ENCODE results near the gene CRHBP.
"Not testable (repeated sequence)": the region's sequence is repeated elsewhere in the genome, so short reads cannot be mapped to it uniquely, and the experiment has no call there.

The CRHBP gene

DNA sequence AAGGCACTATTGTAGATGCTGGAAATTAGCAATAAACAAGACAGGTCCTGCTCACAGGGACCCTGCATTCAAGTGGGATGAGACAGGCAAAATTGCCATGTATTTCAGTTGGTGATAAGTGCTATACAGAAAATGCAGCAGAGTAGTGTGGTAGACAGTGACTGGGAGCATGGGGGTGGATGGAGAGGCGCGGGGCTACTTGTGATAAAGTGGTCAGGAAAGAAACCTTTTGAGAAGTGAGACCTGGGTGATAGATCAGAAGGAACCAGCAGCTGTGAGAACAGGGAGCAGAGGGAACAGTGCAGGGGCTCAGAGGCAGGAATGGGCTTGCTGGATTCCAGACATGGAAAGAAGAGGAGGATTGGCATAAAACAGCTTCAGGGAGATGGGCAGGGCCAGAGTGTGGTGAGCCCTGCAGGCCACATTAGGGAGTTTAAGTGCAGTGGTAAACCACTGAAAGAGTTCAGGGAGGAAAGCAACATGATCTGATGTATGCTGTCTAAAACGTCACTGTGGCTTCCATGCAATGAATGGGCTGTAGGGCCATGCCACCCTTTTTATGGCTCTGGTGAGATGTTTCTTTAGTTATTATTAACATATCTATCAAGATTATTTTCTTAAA is 7.3 kb downstream of the CRHBP start:
- no peak for DNase-seq

DNA sequence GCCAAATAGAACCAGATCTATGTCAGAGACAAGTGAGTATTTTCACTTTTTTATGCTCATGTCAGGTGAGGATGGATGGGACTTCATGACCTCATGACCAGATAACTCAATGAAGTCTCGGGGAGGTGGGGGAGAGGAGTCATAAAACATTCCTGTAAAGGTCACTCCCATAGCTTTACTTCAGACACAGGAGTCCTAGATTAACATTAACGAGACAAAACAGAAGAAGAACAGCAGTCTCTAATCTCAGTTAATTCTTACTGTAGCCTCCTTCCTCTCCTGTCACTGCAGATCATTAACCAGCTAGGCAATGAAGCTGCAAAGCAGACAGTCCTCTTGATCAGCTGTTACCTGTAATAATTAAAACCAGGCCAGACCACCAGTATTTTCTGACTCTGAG is 11.2 kb downstream of the CRHBP start:
- no peak for DNase-seq

- DNase-seq = no peak
These were observed 18.7 kb downstream of the CRHBP start for GRCh38 chr5:76971511-76971910.

DNA sequence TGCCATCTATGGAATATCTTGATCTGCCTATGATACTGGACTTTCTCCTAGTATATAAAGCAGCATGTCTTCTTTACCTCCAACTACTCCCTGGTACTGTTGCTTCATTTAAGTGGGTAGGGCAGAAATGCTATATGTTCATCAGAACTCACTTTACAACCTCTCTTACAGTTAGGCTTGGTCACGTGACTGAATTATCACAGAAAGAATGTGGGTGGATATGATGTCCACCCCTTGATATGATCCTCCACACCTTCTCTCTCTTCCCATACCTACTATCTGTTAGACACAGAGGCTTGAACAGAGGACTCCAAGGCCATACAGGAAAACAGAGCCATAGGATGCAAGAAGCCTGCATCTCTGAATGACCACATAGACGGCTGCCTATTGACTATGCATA is 19.8 kb downstream of the CRHBP start:
- DNase-seq = no peak

DNA sequence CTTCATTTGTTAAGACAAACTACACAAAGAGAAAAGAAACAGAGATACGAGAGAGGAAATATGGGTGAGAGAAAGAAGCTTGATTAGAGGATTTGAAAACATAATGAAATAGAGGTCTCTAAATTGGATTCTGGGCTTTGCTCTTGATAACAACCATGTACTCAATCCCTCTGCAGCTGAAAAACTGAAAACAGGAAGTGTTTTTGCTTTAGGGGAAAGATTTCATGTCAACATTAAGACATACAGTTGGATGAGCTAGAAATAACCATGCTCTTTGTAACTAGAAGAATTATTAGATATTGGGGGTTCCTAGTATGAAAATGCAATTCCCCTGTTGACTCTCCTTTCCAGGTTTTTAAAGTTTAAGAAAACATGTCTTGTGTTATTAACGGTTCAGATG is 21.9 kb downstream of the CRHBP start:
- no peak for DNase-seq

DNA sequence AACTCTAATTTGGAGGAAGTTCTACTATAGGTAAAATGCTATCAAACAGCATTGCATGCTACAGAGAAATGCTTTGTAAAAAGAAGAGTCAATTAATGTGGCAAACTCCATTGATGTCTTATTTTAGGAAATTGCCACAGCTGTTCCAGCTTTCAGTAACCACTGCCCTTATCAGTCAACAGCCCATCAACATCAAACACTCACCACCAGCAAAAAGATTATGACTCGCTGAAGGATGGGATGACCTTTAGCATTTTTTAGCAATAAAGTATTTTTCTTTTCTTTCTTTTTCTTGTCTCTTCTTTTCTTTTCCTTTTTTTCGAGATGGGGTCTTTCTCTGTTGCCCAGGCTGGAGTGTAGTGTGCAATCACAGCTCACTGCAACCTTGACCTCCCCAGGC is 26.0 kb downstream of the CRHBP start:
- no peak for DNase-seq

GRCh38 chr5:76980518-76981144 is 27.8 kb downstream of the CRHBP start:
- DNase-seq = no peak

- DNase-seq = no peak
These were observed 29.6 kb downstream of the CRHBP start for GRCh38 chr5:76982450-76982849.

DNA sequence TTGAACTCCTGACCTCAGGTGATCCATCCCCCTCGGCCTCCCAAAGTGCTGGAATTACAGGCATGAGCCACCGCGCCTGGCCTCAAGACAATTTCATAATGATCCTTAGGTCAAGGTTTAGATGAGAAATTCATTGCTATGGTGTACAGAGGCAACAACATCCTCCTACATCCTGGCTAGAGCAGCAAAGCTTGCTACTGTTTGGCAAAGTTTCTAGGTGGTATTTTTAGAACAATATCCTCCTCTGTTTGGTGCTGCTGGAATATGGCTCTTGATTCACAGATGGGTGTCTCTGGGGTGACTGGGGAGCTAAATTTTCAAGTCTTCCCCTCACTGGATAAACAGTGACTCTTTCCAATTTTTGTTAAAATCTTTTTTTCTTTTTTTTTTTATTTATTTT is 30.6 kb downstream of the CRHBP start:
- DNase-seq = no peak

- DNase-seq = no peak
These were observed 34.1 kb downstream of the CRHBP start for GRCh38 chr5:76986825-76987526.

GRCh38 chr5:76990899-76991459 is 38.1 kb downstream of the CRHBP start:
- no peak for DNase-seq

DNA sequence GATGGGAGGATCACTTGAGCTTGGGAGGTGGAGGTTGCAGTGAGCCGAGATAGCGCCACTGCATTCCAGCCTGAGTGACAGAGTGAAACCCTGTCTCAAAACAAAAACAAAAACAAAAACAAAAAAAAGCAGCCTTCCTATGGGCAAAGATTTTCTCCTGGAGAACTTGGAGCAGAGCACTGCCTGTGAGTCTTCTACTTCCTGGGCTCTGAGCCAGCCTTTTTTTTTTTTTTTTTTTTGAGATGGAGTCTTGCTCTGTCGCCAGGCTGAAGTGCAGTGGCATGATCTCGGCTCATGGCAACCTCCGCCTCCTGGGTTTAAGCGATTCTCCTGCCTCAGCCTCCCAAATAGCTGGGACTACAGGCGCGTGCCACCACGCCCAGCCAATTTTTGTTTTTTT is 40.6 kb downstream of the CRHBP start:
- not testable (repeated sequence) for DNase-seq

DNA sequence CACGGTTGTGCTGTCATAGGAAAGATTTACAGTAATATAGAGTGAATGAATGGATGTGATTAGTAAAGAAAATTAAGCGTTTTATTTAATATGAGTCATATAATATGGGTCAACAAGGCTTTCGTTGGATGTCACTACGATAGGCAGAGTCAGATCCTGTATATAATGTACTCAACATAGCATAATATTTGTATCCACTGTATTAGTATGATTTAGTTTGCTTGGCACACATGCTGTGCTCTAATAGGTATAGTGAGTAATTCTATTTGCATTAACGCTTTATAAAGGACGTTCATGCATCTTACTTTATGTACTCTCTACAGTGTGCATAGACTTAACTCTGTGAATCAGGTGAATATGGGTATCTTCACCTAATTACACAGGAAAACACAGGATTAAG is 41.5 kb downstream of the CRHBP start:
- no peak for DNase-seq

DNA sequence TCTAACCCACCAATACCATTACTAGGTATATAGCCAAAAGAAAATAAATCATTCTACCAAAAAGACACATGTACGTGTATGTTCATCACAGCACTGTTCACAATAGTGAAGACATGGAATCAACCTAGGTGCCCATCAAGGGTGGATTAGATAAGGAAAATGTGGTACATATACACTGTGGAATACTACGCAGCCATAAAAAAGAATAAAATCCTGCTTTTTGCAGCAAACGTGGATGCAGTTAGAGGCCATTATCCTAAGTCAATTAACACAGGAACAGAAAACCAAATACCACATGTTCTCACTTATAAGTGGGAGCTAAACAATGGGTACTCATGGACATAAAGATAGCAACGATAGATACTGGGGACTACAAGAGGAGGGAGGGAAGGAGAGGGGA is 45.4 kb downstream of the CRHBP start:
- DNase-seq = not testable (repeated sequence)

GRCh38 chr5:76999451-76999850 is 46.6 kb downstream of the CRHBP start:
- peak; percentile 67 for DNase-seq

- DNase-seq = no peak
These were observed 50.4 kb downstream of the CRHBP start for GRCh38 chr5:77003246-77003645.

DNA sequence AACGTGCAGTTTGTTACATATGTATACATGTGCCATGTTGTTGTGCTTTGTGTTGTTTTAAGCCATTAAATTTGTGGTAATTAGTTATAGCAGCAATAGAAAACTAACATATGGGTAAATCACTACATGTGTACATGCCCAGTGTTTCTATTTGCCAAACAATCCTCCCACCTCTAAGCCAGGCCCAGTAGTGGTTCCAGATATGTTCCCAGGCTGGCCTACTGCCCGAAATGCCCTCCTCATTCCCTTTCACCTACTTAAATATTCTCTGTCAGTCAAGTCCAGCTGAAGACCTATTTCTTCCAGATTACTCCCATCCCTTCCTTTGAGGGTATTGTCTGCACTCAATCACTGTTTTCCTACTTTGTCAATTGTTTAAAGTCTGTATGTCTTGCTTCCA is 53.3 kb downstream of the CRHBP start:
- DNase-seq = no peak

GRCh38 chr5:77008413-77008812 is 55.6 kb downstream of the CRHBP start:
- DNase-seq = no peak

GRCh38 chr5:77010243-77010642 is 57.4 kb downstream of the CRHBP start:
- DNase-seq = no peak

GRCh38 chr5:77011498-77011897 is 58.7 kb downstream of the CRHBP start:
- no peak for DNase-seq

GRCh38 chr5:77012601-77013000 is 59.8 kb downstream of the CRHBP start:
- DNase-seq = no peak

GRCh38 chr5:77015938-77016569 is 63.2 kb downstream of the CRHBP start:
- peak; percentile 53 for DNase-seq

DNA sequence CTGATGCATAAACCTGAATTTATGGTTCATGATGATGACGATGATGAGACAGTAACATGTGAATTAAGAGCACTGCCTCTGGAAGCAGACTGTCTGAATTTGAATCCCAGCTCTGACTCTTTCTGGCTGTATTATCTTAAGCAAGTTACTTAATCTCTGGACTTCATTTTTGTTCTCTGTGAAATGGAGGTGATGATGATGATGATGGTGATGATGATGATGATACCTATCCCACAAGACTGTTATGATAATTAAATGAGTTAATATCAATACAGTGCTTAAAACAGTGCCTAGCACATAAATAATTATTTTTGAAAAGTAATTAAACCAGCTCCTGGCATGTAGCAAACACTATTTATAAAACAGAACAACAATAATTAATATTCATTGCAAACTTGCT is 64.1 kb downstream of the CRHBP start:
- DNase-seq = no peak

DNA sequence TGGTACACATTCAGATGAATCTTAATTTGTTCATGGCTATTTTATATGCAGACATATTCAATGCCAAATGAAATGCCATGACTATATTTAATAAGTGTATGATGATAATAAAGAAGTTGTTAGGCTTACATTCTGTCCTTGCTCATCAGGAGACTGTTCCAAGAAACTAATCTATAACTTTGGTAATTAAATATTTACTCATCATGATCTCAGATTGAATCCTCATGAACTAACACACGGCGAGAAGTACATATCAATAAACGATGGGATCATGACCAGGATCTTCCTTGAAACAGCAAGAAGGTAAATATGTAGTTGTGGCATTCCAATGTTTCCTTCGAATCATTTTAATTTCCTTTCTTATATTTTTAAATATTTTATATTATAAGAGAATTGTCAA is 64.8 kb downstream of the CRHBP start:
- DNase-seq = no peak
